ACC112 (cell line): Measurements from ENCODE around the gene ADGRE3.
"Not testable (repeated sequence)": the region's sequence is repeated elsewhere in the genome, so short reads cannot be mapped to it uniquely, and the experiment has no call there.

Experiments
- H2AFZ ChIP-seq: fragments of 200-600 bp; sonication (generic); one replicate; pipeline ENCODE4 v1.6.0; 2017; ENCODE audit warnings: antibody characterized with exemption, low read length; ENCODE audit not compliant: unreplicated experiment
- H3K27ac ChIP-seq: fragments of 200-600 bp; sonication (generic); 2 replicates; pipeline ENCODE4 v1.5.1; 2014; ENCODE audit warnings: low read depth, mild to moderate bottlenecking, antibody characterized with exemption, low read length, moderate library complexity
- H3K27me3 ChIP-seq: fragments of 200-600 bp; sonication (generic); 2 replicates; pipeline ENCODE4 v1.6.1; 2014; ENCODE audit warnings: mild to moderate bottlenecking, antibody characterized with exemption, low read length, moderate library complexity, mixed read lengths; ENCODE audit not compliant: insufficient read depth
- H3K36me3 ChIP-seq: fragments of 200-600 bp; sonication (generic); 2 replicates; pipeline ENCODE4 v1.6.1; 2016; ENCODE audit warnings: mild to moderate bottlenecking, antibody characterized with exemption, low read length, moderate library complexity, mixed read lengths; ENCODE audit not compliant: insufficient read depth
- H3K4me1 ChIP-seq: fragments of 200-600 bp; sonication (generic); one replicate; pipeline ENCODE4 v1.6.1; 2016; ENCODE audit warnings: low read length, mixed read lengths; ENCODE audit not compliant: insufficient read depth, unreplicated experiment, control insufficient read depth
- H3K4me3 ChIP-seq: fragments of 200-600 bp; sonication (generic); 2 replicates; pipeline ENCODE4 v1.5.1; 2014; ENCODE audit warnings: mild to moderate bottlenecking, low read depth, low read length
- H3K79me2 ChIP-seq: fragments of 200-600 bp; sonication (generic); one replicate; pipeline ENCODE4 v1.6.0; 2016; ENCODE audit warnings: low read length; ENCODE audit not compliant: control insufficient read depth, unreplicated experiment, insufficient read depth

ADGRE3 gene

GRCh38 chr19:14606627-14607026 is 68.0 kb downstream of the ADGRE3 start:
- H3K27ac ChIP-seq: no peak overlapping the region
- H3K27me3 ChIP-seq: no peaks in the 10 kb centered on the region
- no peaks in the 10 kb centered on the region for H3K4me1 ChIP-seq
- H2AFZ ChIP-seq: no peak overlapping the region
- H3K79me2 ChIP-seq: no peaks in the 10 kb centered on the region
- H3K4me3 ChIP-seq: no peak overlapping the region
- H3K36me3 ChIP-seq: no peaks in the 10 kb centered on the region

GRCh38 chr19:14603990-14604387 is 70.7 kb downstream of the ADGRE3 start:
- Histone ChIP-seq H2AFZ (no peak overlapping the region), H3K27me3 (no peaks in the 10 kb centered on the region), H3K4me3 (no peak overlapping the region), H3K27ac (no peak overlapping the region), H3K4me1 (no peaks in the 10 kb centered on the region), H3K79me2 (no peaks in the 10 kb centered on the region), H3K36me3 (no peaks in the 10 kb centered on the region)

- Histone ChIP-seq H3K4me3 (no peak overlapping the region), H3K79me2 (no peaks in the 10 kb centered on the region), H3K27ac (no peak overlapping the region), H3K36me3 (no peaks in the 10 kb centered on the region), H3K27me3 (no peaks in the 10 kb centered on the region), H3K4me1 (no peaks in the 10 kb centered on the region), H2AFZ (no peak overlapping the region)
Measured at GRCh38 chr19:14599548-14600147, 75.0 kb downstream of the ADGRE3 start.

GRCh38 chr19:14595558-14595957 is 79.1 kb downstream of the ADGRE3 start:
- H3K27me3 ChIP-seq: no peaks in the 10 kb centered on the region
- no peaks in the 10 kb centered on the region for H3K36me3 ChIP-seq

GRCh38 chr19:14589433-14589832 is 85.2 kb downstream of the ADGRE3 start:
- H3K79me2 ChIP-seq, H3K4me1 ChIP-seq, H3K27ac ChIP-seq, H3K27me3 ChIP-seq, H2AFZ ChIP-seq, H3K36me3 ChIP-seq, H3K4me3 ChIP-seq: not testable (repeated sequence)

More at GRCh38 chr19:14595558-14595957, 79.1 kb downstream of the ADGRE3 start:
- H2AFZ ChIP-seq: no peak overlapping the region
- H3K4me1 ChIP-seq: no peaks in the 10 kb centered on the region
- no peaks in the 10 kb centered on the region for H3K79me2 ChIP-seq
- no peak overlapping the region for H3K27ac ChIP-seq
- no peak overlapping the region for H3K4me3 ChIP-seq

DNA sequence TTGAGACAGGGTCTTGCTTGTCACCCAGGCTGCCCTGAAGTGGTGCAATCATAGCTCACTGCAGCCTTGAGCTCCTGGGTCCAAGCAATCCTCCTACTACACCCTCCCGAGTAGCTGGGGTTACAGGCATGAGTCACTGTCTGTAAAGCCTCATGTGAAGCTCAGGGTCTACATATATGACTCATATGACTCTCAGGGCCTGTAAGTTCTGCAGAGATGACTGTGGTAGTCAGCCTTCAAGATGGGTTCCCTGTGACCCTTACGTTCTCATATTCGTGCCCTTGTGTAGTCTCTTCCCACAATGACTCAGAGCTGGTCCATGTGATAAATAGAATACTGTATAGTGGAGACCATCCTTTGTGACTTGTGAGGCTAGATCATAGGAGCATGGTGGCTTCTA is 89.5 kb downstream of the ADGRE3 start:
- not testable (repeated sequence) for H3K4me3 ChIP-seq, H3K79me2 ChIP-seq, H2AFZ ChIP-seq, H3K27ac ChIP-seq, H3K36me3 ChIP-seq, H3K4me1 ChIP-seq, H3K27me3 ChIP-seq

DNA sequence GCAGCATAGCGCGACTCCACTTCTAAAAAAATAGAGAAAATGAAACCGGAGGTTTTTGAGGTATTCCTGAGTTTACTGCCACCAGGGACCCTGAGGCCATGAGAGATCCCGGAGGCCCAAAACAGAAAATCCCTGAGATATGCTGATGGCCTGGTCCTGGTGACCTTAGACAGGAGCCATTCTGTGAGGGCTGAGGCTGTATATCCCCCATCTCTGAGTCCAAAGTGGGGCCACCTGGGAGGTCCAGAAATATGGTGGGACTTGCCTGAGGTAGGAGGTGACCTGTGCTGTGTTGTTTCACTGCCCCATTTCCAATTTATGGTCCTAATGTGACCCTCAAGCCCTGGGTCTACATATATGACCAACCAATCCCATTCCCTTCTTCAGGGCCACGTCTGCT is 90.3 kb downstream of the ADGRE3 start:
- not testable (repeated sequence) for H3K4me3 ChIP-seq, H2AFZ ChIP-seq, H3K27me3 ChIP-seq, H3K36me3 ChIP-seq, H3K27ac ChIP-seq, H3K79me2 ChIP-seq, H3K4me1 ChIP-seq

GRCh38 chr19:14582894-14583340 is 91.7 kb downstream of the ADGRE3 start, which contains the start of gene CLEC17A:
Gene CLEC17A (plus strand): TSS chr19:14583084. CDS start chr19:14583161, 77 bp downstream.
- Histone ChIP-seq H3K27me3 (no peaks in the 10 kb centered on the region), H3K36me3 (no peaks in the 10 kb centered on the region), H3K79me2 (no peaks in the 10 kb centered on the region), H3K4me1 (no peaks in the 10 kb centered on the region), H3K4me3 (no peak within 1 kb of the TSS), H2AFZ (no peak within 1 kb of the TSS), H3K27ac (no peak within 1 kb of the TSS)

DNA sequence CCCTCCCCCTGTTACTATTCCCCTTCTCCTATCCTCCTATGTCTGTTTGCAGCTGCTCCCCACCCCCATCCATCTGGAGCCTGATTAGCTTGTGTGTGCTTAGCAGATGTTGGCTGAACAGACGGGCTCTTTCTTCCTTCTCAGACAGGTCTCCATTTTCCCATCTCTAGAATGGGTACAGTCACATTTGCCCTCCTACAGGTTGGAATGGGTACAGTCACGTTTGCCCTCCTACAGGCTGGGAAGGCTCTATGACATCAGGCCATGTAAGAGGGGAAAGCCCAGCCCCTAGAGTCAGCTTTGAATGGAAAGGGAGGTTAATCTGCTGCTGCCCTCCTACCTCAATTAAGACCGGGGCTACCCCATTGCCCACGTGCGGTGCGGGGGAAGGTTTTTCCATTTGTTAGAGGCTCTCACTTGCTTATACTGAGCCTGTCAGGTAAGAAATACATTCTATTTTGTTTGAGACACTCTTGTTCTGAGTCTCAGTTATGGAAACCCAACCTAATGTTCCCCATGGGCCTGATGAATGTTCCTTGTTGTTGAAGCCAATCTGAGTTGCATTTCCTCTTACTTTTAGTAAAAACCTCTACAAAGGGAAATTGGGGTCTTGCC is 93.9 kb downstream of the ADGRE3 start:
- Histone ChIP-seq H3K27ac (no peak overlapping the region), H3K4me3 (no peak overlapping the region), H2AFZ (no peak overlapping the region), H3K4me1 (no peaks in the 10 kb centered on the region), H3K27me3 (no peaks in the 10 kb centered on the region), H3K36me3 (no peaks in the 10 kb centered on the region), H3K79me2 (no peaks in the 10 kb centered on the region)

DNA sequence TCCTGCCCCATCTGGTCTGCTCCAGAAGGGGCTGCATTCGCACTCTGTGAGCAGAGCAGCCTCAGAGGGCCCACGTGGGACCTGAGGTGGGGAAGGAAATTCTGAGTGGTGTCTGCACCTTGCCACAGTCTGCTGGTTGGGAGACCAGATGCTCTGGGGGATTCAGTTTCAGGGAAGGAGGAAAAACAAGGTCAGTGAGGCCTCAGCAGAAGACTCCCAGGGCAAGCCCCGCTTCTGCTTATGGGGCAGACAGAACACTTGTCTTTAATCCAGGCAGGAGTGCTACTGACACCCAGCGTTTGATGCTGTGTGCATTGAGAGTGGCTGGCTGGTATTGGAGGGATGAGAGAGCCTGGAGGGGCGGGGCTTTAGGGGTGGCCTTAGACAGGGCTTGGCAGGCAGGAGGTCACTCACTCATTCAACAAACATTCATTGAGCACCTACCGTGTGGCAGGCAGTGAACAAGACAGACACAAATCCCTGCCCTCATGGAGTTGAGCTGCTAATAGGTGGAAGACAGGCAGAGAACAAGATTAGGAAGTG is 96.7 kb downstream of the ADGRE3 start:
- Histone ChIP-seq H3K27me3 (no peaks in the 10 kb centered on the region), H3K36me3 (no peaks in the 10 kb centered on the region), H3K4me3 (no peak overlapping the region), H3K4me1 (peaks cover 4% of the 10 kb centered on the region), H3K79me2 (no peaks in the 10 kb centered on the region), H2AFZ (no peak overlapping the region), H3K27ac (no peak overlapping the region)

GRCh38 chr19:14577264-14577663 is 97.4 kb downstream of the ADGRE3 start:
- H3K4me1 ChIP-seq: peaks cover 4% of the 10 kb centered on the region
- no peak overlapping the region for H2AFZ ChIP-seq
- no peak overlapping the region for H3K27ac ChIP-seq
- no peaks in the 10 kb centered on the region for H3K36me3 ChIP-seq
- H3K4me3 ChIP-seq: no peak overlapping the region
- no peaks in the 10 kb centered on the region for H3K27me3 ChIP-seq
- no peaks in the 10 kb centered on the region for H3K79me2 ChIP-seq
